Heart right ventricle (tissue), 16 donors: Measurements from ENCODE around the gene MID1. TPM values are rescaled to one million over a fixed set of nuclear protein-coding genes. Genes with fewer than 3 reads are reported as not detected.

Experiments used
- ATAC-seq, 8 donors: fragments of 200-7000 bp; cut with Tn5 transposase; one replicate each; pipeline ENCODE4 v1.9.1; 2020; ENCODE audit warnings: mild to moderate bottlenecking in 8 of 8, moderate library complexity in 8 of 8, moderate number of reproducible peaks in 1 of 8
- DNase-seq, 2 donors: peaks; one replicate each; pipeline ENCODE4 v3.0.0-alpha.2; 2020
- H3K27ac ChIP-seq, 10 donors: fragments of 200-600 bp; sonication (generic) in 2 of 10; one replicate each; pipeline versions ENCODE4 v1.5.0 to v1.8.0; 2020 to 2022; ENCODE audit warnings: mild to moderate bottlenecking in 3 of 10
- H3K27me3 ChIP-seq, 7 donors: fragments of 200-600 bp; one replicate each; pipeline ENCODE4 v1.8.0; 2021 to 2022; ENCODE audit warnings: mild to moderate bottlenecking in 2 of 7
- H3K36me3 ChIP-seq, 9 donors: fragments of 200-600 bp; sonication (generic) in 1 of 9; one replicate each; pipeline versions ENCODE4 v1.5.0 to v1.8.0; 2020 to 2022; ENCODE audit warnings: mild to moderate bottlenecking in 2 of 9
- H3K4me1 ChIP-seq, 9 donors: fragments of 200-600 bp; sonication (generic) in 1 of 9; one replicate each; pipeline versions ENCODE4 v1.5.0 to v1.8.0; 2020 to 2022; ENCODE audit warnings: mild to moderate bottlenecking in 4 of 9
- H3K4me3 ChIP-seq, 10 donors: fragments of 200-600 bp; sonication (generic) in 2 of 10; one replicate each; pipeline versions ENCODE4 v1.5.0 to v1.8.0; 2020 to 2022; ENCODE audit warnings: mild to moderate bottlenecking in 7 of 10, moderate library complexity in 2 of 10
- H3K9me3 ChIP-seq, 11 donors: fragments of 200-600 bp in 10 of 11; sonication (generic) in 2 of 11; one replicate each; pipeline versions ENCODE4 v1.5.0 to v1.8.0; 2013 to 2022; ENCODE audit warnings: mild to moderate bottlenecking in 2 of 11, control low read depth in 1 of 11, moderate library complexity in 1 of 11
- WGBS, 2 donors: extraction: QIAGEN DNeasy Blood & Tissue Kit; methylation state at CpG; one replicate each; pipeline ENCODE4 v1.1.7; 2013; ENCODE audit warnings: inconsistent platforms in 1 of 2; 5-methylcytosine and 5-hydroxymethylcytosine counted together
- intact Hi-C, 10 donors: fragments of 100-400 bp; cut with DNase I; formaldehyde crosslinking; loops; one replicate each; pipeline versions ENCODE4 v1.11.1 to v1.14.2; 2022
- polyA plus RNA-seq, 2 donors: library from polyadenylated mRNA; stranded (reverse); fragments of 200-250 nt; gene quantifications; one replicate each; pipeline ENCODE4 v1.2.3, GENCODE V29; 2013
- total RNA-seq, 10 donors: library from RNA; stranded (reverse); fragmentation: NEBNext Ultra II Directional in 3 of 10; extraction: Animal tissue kit (Norgen Biotek cat#: 25700) in 3 of 10; gene quantifications; one replicate each; pipeline versions ENCODE4 v1.2.1 to v1.2.4, GENCODE V29; 2021 to 2023
- TF ChIP-seq, protein P1 (sequence below), 9 donors: fragments of 200-600 bp; sonication (generic) in 2 of 9; IDR thresholded peaks; one replicate each; pipeline versions ENCODE4 v1.5.0 to v1.8.0; 2021 to 2022; ENCODE audit warnings: antibody characterized with exemption in 9 of 9, mild to moderate bottlenecking in 5 of 9, moderate library complexity in 1 of 9
- donor health status: Arrhythmogenic right ventricular cardiomyopathy.
- donor health status: ischemic (EF 13 %, LVEDD 7.1; RV severe dilation, severe dysfunction).
- donor health status: healthy with polysubstance abuse.
- donor health status: DM: no; HTN: yes; CAD: no.
- donor health status: DM: no; HTN: no; CAD: no.
- donor health status: ischemic (EF 25% LVEDD 6.9; RV normal size, moderate dysfunction).
- donor health status: ischemic (EF 25% LVEDD 5.7; RV mildly dilated, moderate dysfunction).
- donor health status: healthy.
- donor health status: DM: yes; HTN: yes; CAD: no.
- donor health status: Ischemic cardiomyopathy.
- donor health status: ischemic (EF 35%, LVEDD 5.7; RV mildly dilated, moderate dysfunction).
- donor health status: nonischemic (EF 11% LVEDD 7.7; RV severe dilation, severe dysfunction).
- donor health status: DM: yes; HTN: yes; CAD: no.
- donor health status: PGD.
- donor health status: ischemic (EF 29% LVEDD 5.4; RV normal size, mild dysfunction).
- donor health status: nonischemic (EF 23%, LVEDD 6.1; RV moderate dilation, normal function).

The MID1 gene
- total and polyA plus RNA-seq, 12 donors, result 1.4 to 22.6 (median 7.2) TPM

GRCh38 chrX:10479508-10479907, 140.9 kb downstream of the MID1 start:
- peaks cover 0 to 9% (median 0%) of the 10 kb centered on the region in 9 donors for H3K36me3 ChIP-seq
- 96 to 97% methylated on average over 3 of the region's 3 CpGs for WGBS, 2 donors
- ATAC-seq, result no peak
- H3K27ac ChIP-seq, result no peak overlapping the region
- intact Hi-C loops, result loop anchor here in 1 of 10 donors (10.0 kb wide), 1 partner anchor 135 kb away; no protein-coding TSS in a partner anchor
- H3K27me3 ChIP-seq, result no peaks in the 10 kb centered on the region
- DNase-seq, result no peak
- peaks cover 0 to 31% (median 16%) of the 10 kb centered on the region in 9 donors for H3K4me1 ChIP-seq
- TF ChIP-seq, protein P1, sequence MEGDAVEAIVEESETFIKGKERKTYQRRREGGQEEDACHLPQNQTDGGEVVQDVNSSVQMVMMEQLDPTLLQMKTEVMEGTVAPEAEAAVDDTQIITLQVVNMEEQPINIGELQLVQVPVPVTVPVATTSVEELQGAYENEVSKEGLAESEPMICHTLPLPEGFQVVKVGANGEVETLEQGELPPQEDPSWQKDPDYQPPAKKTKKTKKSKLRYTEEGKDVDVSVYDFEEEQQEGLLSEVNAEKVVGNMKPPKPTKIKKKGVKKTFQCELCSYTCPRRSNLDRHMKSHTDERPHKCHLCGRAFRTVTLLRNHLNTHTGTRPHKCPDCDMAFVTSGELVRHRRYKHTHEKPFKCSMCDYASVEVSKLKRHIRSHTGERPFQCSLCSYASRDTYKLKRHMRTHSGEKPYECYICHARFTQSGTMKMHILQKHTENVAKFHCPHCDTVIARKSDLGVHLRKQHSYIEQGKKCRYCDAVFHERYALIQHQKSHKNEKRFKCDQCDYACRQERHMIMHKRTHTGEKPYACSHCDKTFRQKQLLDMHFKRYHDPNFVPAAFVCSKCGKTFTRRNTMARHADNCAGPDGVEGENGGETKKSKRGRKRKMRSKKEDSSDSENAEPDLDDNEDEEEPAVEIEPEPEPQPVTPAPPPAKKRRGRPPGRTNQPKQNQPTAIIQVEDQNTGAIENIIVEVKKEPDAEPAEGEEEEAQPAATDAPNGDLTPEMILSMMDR (IDR thresholded peaks at IDR 0.05), result no peak
- H3K9me3 ChIP-seq, result no peaks in the 10 kb centered on the region
- H3K4me3 ChIP-seq, result no peak overlapping the region

DNA sequence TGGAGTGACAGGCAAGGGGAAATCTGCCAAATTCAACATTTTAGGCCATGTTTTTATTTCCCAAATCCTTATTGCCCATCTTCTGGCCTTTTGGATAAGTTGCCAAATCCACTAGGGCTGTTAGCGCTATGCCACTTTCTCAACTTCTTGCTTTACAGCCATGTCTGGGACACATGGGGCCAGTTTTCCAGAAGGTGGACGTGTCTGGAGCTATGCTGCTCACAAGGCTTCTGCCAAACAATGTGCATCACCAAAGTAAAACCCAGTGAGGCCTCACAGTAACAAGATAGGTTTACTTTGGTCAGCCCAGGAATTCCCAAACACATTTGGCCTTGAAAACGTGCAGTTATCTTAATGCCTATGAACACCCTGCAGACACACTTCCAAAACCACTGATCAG, 142.9 kb downstream of the MID1 start:
- H3K4me1 ChIP-seq, result peaks cover 0 to 18% (median 5%) of the 10 kb centered on the region in 9 donors
- no peaks in the 10 kb centered on the region for H3K27me3 ChIP-seq
- no peak for ATAC-seq
- H3K36me3 ChIP-seq, result peaks cover 0 to 25% (median 0%) of the 10 kb centered on the region in 9 donors
- intact Hi-C loops, result loop anchor here in 1 of 10 donors (10.0 kb wide), 1 partner anchor 137 kb away; no protein-coding TSS in a partner anchor
- TF ChIP-seq, protein P1 (IDR thresholded peaks at IDR 0.05), result no peak
- WGBS, 2 donors, result 75 to 87% methylated on average over 3 of the region's 3 CpGs
- no peak for DNase-seq
- H3K9me3 ChIP-seq, result no peaks in the 10 kb centered on the region
- peak overlapping the region in 1 of 10 donors; percentile 1 for H3K27ac ChIP-seq
- no peak overlapping the region for H3K4me3 ChIP-seq

DNA sequence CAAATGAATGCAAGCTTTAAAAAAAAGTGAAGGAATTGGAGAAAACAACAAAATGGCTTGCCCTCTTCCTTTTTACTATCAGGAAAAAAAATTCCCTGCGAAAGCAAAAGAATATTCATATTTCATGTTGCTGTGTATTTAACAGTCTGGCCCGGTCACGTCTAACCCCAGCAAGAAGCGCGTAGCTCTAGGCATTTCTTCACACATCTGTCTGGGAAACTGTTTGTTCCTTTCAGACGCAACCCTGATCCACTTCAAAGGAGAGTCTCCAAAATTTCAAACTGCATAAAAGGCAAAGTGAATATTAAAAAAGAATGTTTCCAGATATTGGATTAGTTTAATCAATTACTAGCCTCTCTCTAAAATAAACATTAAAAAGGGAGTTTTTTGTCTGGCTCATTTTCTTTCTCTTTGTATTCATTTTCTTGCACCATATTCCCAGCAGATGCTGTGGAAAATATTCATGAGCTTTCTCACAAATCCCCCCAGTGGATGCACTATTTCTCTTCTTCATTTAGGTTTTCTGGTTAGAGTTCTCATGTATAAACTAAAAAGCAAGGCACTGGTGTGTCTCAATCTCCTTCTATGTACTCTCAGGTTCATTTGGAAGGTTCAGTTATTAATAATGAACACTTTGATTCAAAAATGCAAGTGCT, 145.3 kb downstream of the MID1 start:
- Histone ChIP-seq H3K9me3 (no peaks in the 10 kb centered on the region), H3K4me1 (peaks cover 0 to 9% (median 0%) of the 10 kb centered on the region in 9 donors), H3K27me3 (no peaks in the 10 kb centered on the region), H3K36me3 (peaks cover 0 to 31% (median 0%) of the 10 kb centered on the region in 9 donors), H3K27ac (peak overlapping the region in 2 of 10 donors; percentile 9 to 12), H3K4me3 (no peak overlapping the region)
- 63 to 78% methylated on average over 6 of the region's 6 CpGs for WGBS, 2 donors
- ATAC-seq, result no peak
- intact Hi-C loops, result loop anchor here in 1 of 10 donors (10.0 kb wide), 1 partner anchor 140 kb away; no protein-coding TSS in a partner anchor
- no peak for DNase-seq
- TF ChIP-seq, protein P1 (IDR thresholded peaks at IDR 0.05), result no peak

DNA sequence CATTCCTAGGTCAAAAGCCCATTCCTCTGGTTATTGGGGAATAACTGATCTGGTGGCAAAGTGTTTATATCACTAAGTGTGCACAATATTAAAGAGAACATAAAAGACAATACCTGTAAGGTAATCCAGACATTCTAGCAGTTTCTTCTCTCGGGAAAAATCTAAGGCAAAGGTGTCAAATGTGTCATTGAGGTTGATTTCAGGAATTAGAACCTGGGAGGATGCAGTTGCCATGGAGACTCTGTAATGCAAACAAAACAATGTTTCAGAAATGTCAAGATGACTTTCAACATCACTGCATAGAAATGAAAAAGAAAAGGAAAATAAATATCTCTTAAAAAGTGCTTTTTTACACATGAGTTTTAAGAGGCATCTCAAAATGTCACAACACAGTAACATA, 145.9 kb downstream of the MID1 start:
- TF ChIP-seq, protein P1 (IDR thresholded peaks at IDR 0.05), result no peak
- Histone ChIP-seq H3K27me3 (no peaks in the 10 kb centered on the region), H3K27ac (peak overlapping the region in 1 of 10 donors; percentile 9), H3K4me3 (no peak overlapping the region), H3K4me1 (peaks cover 0 to 9% (median 0%) of the 10 kb centered on the region in 9 donors), H3K9me3 (no peaks in the 10 kb centered on the region), H3K36me3 (peaks cover 0 to 35% (median 0%) of the 10 kb centered on the region in 9 donors)
- ATAC-seq, result no peak
- intact Hi-C loops, result loop anchor here in 1 of 10 donors (10.0 kb wide), 1 partner anchor 140 kb away; no protein-coding TSS in a partner anchor
- no peak for DNase-seq
- WGBS, 2 donors, result 55 to 60% methylated on average over 1 of the region's 1 CpG
